ENCODE data around the gene DLD.
"Not testable (repeated sequence)": the region's sequence is repeated elsewhere in the genome, so short reads cannot be mapped to it uniquely, and the experiment has no call there.

Gene DLD, protein sequence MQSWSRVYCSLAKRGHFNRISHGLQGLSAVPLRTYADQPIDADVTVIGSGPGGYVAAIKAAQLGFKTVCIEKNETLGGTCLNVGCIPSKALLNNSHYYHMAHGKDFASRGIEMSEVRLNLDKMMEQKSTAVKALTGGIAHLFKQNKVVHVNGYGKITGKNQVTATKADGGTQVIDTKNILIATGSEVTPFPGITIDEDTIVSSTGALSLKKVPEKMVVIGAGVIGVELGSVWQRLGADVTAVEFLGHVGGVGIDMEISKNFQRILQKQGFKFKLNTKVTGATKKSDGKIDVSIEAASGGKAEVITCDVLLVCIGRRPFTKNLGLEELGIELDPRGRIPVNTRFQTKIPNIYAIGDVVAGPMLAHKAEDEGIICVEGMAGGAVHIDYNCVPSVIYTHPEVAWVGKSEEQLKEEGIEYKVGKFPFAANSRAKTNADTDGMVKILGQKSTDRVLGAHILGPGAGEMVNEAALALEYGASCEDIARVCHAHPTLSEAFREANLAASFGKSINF

DNA sequence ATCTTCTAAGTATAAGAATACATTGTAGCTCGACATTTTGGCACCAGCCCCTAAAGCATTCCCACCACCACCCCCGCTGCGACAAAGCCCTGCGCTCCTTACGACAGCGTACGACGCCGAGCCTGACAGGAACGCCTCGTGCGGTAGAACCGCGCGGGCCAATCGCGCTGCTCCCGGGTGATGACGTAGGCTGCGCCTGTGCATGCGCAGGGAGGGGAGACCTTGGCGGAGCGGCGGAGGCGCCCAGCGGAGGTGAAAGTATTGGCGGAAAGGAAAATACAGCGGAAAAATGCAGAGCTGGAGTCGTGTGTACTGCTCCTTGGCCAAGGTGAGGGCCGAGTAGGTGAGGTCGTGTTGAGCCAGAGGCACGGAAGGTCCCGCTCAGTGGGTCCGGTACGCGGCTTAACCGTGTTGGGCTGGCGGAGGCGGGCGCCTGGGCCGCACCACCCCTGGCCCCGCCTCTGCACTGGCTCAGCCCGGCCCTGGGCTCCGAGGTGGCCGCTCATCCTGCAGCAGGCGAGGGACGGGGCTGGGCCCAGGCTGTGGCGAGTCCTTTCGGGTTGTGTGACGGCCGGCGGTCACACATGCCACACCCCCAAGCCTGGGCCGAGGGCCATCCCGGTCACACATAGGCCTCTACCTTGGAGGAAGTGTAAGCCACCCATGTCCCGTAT lies at the start of gene DLD:
TSS of gene DLD (plus strand) at position 222 of the 674 bp plus-strand sequence. CDS start at position 290, 68 bp downstream.
- peak; percentile 75 for DNase-seq

DNA sequence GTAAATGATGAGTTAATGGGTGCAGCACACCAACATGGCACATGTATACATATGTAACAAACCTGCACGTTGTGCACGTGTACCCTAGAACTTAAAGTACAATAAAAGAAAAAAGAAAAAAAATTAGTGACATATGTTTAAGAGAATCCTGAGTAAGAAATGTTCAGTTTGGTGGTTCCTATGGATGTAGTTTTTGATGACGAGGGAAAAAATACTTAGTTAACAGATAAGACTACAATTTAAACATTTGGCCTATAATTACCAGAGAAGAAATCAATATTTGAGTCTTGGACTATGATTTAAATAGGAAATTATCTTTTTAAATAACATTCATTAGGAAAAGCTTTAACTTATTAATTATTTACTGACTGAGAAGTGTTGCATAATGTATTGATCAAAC lies 48.8 kb upstream of the DLD start:
- DNase-seq: no peak

DNA sequence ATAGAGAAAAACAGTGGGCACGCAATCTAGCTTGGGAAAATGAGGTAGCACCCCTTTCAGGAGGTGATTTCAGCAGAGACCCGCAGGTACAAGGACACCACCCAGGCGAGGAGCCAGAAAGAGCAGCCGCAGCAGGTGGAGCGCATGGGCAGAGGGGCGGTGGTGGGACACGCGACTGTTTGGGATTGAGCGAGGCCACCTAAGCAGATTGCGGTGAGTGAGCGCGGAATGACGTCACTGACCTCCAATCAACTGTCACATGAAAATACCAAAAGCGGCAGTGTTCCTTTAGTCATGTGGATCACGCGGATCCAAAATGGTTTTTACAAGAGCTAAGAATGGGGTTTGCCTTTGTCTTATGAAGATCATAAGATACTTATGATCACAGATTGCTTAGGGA lies 47.8 kb upstream of the DLD start:
- no peak for DNase-seq

DNA sequence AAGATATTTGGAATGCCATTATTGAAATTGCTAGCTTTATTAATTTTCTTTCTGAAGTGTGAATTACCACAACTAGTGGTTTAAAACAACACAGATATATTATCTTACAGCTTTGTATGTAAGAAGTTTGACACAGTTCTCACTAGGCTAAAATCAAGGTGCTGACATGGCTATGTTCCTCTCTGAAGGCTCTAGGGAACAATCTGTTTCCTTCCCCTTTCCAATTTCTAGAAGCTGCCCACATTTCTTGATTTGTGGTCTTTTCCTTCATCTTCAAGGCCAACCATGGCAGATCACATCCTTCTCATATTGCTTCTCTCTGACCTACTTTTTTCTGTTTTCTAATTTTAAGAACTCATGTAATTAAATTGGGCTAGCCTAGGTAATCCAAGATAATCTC lies 44.7 kb upstream of the DLD start:
- no peak for DNase-seq

DNA sequence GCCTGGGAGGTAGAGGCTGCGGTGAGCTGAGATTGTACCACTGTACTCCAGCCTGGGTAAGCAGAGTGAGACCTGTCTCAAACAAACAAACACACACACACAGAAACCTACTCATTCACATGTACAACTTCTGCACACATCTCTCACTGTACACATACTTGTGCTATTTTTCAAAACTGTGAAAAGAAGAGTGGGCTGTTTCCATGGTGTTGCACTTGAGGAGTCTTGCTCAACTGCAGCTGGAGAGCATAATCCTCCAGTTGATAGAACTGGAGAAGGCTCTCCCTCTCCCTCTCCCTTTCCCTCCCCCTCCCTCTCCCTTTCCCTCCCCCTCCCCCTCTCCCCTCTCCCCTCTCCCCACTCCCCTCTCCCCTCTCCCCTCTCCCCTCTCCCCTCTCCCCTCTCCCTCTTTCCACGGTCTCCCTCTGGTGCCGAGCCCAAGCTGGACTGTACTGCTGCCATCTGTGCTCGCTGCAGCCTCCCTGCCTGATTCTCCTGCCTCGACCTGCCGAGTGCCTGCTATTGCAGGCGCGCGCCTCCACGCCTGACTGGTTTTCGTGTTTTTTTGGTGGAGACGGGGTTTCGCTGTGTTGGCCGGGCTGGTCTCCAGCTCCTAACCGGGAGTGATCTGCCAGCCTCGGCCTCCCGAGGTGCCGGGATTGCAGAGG lies 43.7 kb upstream of the DLD start:
- no peak for DNase-seq

DNA sequence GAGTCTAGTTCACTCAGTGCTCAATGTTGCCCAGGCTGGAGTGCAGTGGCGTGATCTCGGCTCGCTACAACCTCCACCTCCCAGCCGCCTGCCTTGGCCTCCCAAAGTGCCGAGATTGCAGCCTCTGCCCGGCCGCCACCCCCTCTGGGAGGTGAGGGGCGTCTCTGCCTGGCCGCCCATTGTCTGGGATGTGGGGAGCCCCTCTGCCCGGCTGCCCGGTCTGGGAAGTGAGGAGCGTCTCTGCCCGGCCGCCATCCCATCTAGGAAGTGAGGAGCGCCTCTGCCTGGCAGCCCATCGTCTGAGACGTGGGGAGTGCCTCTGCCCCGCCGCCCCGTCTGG lies 43.2 kb upstream of the DLD start:
- DNase-seq: not testable (repeated sequence)

DNA sequence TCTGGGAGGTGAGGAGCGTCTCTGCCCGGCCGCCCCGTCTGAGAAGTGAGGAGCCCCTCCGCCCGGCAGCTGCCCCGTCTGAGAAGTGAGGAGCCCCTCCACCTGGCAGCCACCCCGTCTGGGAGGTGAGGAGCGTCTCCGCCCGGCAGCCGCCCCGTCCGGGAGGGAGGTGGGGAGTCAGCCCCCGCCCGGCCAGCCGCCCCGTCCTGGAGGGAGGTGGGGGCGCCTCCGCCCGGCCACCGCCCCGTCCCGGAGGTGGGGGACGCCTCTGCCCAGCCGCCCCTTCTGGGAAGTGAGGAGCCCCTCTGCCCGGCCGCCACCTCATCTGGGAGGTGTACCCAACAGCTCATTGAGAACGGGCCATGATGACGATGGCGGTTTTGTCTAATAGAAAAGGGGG lies 42.8 kb upstream of the DLD start:
- DNase-seq: not testable (repeated sequence)

- DNase-seq: no peak
These were observed 40.8 kb upstream of the DLD start for GRCh38 chr7:107850216-107850615.

DNA sequence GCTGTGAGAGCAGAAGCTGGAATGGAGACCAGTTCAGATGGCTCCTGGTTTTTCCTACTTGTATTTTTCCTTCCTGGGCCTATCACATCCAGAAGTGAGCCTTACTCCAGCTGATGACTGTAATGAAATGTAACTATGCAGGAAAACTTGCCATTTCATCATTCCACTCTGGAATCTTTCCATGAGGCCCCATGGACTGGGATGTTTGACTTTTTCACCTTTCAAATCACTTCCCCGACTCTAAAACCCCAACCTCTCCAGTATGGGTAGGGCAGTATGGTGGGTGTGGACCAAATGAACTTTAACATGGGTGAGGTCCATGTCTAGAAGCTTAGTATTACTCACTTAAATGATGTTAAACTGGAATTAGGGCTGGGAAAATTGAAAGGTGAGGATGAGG lies 40.3 kb upstream of the DLD start:
- no peak for DNase-seq

GRCh38 chr7:107854454-107854853 lies 36.5 kb upstream of the DLD start:
- DNase-seq: no peak

GRCh38 chr7:107854989-107855388 lies 36.0 kb upstream of the DLD start:
- no peak for DNase-seq

GRCh38 chr7:107856806-107857540 lies 34.0 kb upstream of the DLD start:
- DNase-seq: no peak

GRCh38 chr7:107857541-107857912 lies 33.5 kb upstream of the DLD start:
- no peak for DNase-seq

GRCh38 chr7:107858280-107858679 lies 32.7 kb upstream of the DLD start:
- DNase-seq: no peak

DNA sequence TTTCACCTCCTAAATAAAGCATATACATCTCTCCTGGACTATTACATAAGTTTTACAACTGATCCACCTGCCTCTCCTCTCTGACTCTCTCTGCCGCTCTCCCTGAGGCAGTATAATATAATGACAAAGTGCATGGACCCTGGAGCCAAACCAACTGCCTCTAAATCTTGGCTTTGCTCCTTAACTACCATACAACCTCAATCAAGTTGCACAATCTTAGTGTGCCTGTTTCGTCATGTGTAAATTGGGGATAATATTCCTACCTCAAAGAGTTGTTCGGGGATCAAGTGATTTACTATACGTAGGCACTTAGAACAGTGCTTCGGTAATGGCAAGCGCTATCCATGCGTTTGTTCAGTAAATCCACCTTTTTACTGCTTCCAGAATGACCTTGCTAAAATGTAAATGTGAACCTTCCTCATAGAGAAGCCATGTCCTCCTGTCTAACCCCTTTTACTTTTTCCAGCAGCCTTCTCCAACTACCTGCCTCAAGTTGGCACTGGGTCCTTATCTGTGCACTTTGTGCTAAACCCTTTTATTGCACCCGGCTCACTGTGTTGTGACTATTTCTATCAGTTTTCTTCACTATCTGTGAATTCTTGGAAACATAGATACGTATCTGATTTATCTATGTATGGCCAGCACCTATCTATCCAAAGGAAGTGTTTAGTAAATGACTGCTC lies 30.6 kb upstream of the DLD start:
- no peak for DNase-seq

DNA sequence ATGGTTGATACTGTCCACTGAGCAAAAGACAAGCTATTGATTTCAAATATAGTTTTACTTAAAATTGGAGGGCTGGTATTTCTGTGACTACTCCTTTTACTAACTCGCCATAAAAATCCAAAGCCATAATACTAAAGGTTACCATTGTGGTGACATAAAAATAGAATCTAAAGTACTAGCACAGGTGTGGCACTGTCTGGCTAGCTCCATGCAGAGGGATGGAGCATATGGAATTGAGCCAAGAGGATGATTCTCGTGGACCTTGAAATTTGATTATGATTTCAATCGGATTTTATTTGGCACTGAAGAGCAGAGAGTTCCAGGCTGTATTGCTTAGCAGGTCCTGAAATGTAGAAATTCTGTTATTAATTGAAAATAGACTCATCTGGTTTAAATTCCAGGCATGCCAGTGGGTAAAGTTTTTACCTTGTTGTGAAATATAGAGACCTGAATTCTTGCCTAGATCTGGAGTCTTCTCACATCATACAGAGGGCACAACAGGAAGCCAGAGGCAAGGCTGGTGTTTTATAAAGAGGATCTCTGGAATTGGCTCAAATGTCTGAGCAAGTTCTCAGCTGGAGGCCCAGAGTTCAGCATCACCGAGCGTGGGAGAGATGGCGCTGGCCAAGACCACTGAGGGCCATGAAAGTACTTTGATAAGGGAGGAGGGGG lies 29.9 kb upstream of the DLD start:
- DNase-seq: no peak

GRCh38 chr7:107865956-107866775 lies 24.8 kb upstream of the DLD start:
- DNase-seq: no peak

GRCh38 chr7:107867858-107868466 lies 23.0 kb upstream of the DLD start:
- no peak for DNase-seq

DNA sequence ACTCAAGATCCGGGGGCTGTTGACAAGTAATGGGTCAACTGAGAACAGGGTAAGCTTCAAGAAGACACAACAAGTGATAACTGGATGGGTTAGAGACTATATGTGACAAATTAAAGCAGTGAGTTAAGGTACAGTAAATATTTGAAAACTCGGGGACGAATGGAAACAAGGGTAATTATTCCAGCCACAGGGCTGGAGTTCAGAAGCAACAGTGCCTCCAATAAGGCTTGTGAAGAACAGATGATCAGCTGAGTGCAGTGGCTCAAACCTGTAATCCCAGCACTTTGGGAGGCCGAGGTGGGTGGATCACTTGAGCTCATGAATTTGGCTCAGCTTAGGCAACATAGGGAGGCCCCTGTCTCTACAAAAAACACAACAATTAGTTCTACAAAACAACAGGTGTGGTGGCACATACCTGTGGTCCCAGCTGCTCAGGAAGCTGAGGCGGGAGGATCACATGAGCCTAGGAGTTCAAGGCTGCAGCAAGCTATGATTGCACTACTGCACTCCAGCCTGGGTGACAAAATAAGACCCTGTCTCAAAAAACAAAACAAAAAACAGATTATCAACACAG lies 20.5 kb upstream of the DLD start:
- DNase-seq: no peak

- no peak for DNase-seq
These were observed 16.9 kb upstream of the DLD start for GRCh38 chr7:107874111-107874510.
